Astrocyte of the spinal cord (primary cell): ENCODE data around the gene IFIT2.
A peak's percentile ranks its signal among the peaks of the same experiment; 100 is the strongest.

Source experiments
- DNase-seq: peaks from one replicate; pipeline ENCODE4 v3.0.0; 2011; ENCODE audit warnings: low read depth, low spot score
- H3K4me3 ChIP-seq: 2 replicates; pipeline ENCODE4 v1.5.1; 2011; ENCODE audit warnings: low read depth, mild to moderate bottlenecking, low read length, moderate library complexity
- CTCF ChIP-seq: IDR thresholded peaks from 2 replicates; pipeline ENCODE4 v1.5.1; 2012; ENCODE audit warnings: low read depth, mild to moderate bottlenecking, low read length, inconsistent platforms
- in situ Hi-C: cut with HindIII; loops from 2 replicates; pipeline ENCODE4 v1.10.0; 2017; ENCODE audit warnings: low sequenced_read_pairs

Gene IFIT2

GRCh38 chr10:89270153-89270483 is 31.7 kb upstream of the IFIT2 start:
- in situ Hi-C loops, result no loop called here
- no peak overlapping the region for H3K4me3 ChIP-seq
- no peak for DNase-seq
- TF ChIP-seq CTCF, result no peak

GRCh38 chr10:89271532-89271931 is 30.3 kb upstream of the IFIT2 start:
- TF ChIP-seq CTCF, result no peak
- no peak for DNase-seq
- in situ Hi-C loops, result no loop called here
- H3K4me3 ChIP-seq, result no peak overlapping the region

- TF ChIP-seq CTCF, result no peak
- in situ Hi-C loops, result no loop called here
- H3K4me3 ChIP-seq, result no peak overlapping the region
- DNase-seq, result no peak
These were observed 28.2 kb upstream of the IFIT2 start for GRCh38 chr10:89273680-89274079.

GRCh38 chr10:89274928-89275327 is 26.9 kb upstream of the IFIT2 start:
- TF ChIP-seq CTCF, result no peak
- in situ Hi-C loops, result no loop called here
- peak; percentile 26 for DNase-seq
- no peak overlapping the region for H3K4me3 ChIP-seq

GRCh38 chr10:89275383-89275782 is 26.5 kb upstream of the IFIT2 start:
- in situ Hi-C loops, result no loop called here
- no peak for DNase-seq
- no peak overlapping the region for H3K4me3 ChIP-seq
- no peak for TF ChIP-seq CTCF

GRCh38 chr10:89278034-89278535 is 23.8 kb upstream of the IFIT2 start:
- H3K4me3 ChIP-seq, result no peak overlapping the region
- no peak for TF ChIP-seq CTCF
- peak; percentile 97 for DNase-seq
- in situ Hi-C loops, result no loop called here

- in situ Hi-C loops, result no loop called here
- TF ChIP-seq CTCF, result no peak
- no peak for DNase-seq
- H3K4me3 ChIP-seq, result no peak overlapping the region
These were observed 22.9 kb upstream of the IFIT2 start for GRCh38 chr10:89278900-89279392.
